SU-DHL-6 (cell line): ENCODE results near the gene C2CD2.

ENCODE experiments used
- H2AFZ ChIP-seq: fragments of 200-600 bp; sonication (generic); 2 replicates; pipeline ENCODE4 v1.6.1; 2014; ENCODE audit warnings: low read depth, mild to moderate bottlenecking, moderate library complexity, mixed read lengths, antibody characterized with exemption, low read length; ENCODE audit not compliant: severe bottlenecking
- H3F3A ChIP-seq: fragments of 200-600 bp; shearing (Covaris generic); 2 replicates; pipeline ENCODE4 v1.6.0; 2016; ENCODE audit warnings: antibody characterized with exemption, mild to moderate bottlenecking; ENCODE audit not compliant: insufficient read depth
- H3K27ac ChIP-seq: fragments of 200-600 bp; sonication (generic); 2 replicates; pipeline ENCODE4 v1.5.1; 2016; ENCODE audit warnings: low read depth, mild to moderate bottlenecking, low read length, moderate library complexity, mixed read lengths
- H3K27me3 ChIP-seq: fragments of 200-600 bp; sonication (generic), shearing (Covaris generic); 2 replicates; pipeline ENCODE4 v1.6.0; 2014; ENCODE audit warnings: mild to moderate bottlenecking, low read length
- H3K36me3 ChIP-seq: fragments of 200-600 bp; sonication (generic); 2 replicates; pipeline ENCODE4 v1.6.1; 2014; ENCODE audit warnings: mild to moderate bottlenecking, low read length, mixed read lengths
- H3K4me2 ChIP-seq: fragments of 300-600, 200-600 bp; shearing (Covaris generic), sonication (generic); 2 replicates; pipeline ENCODE4 v1.6.0; 2014; ENCODE audit warnings: low read length, low read depth, mild to moderate bottlenecking; ENCODE audit not compliant: poor library complexity, severe bottlenecking
- H3K4me3 ChIP-seq: fragments of 200-600 bp; sonication (generic); 2 replicates; pipeline ENCODE4 v1.5.1; 2014; ENCODE audit warnings: antibody characterized with exemption, low read length, mild to moderate bottlenecking, mixed read lengths; ENCODE audit not compliant: insufficient read depth, poor library complexity, severe bottlenecking
- H3K79me2 ChIP-seq: fragments of 200-600 bp; sonication (generic); 2 replicates; pipeline ENCODE4 v1.6.1; 2014; ENCODE audit warnings: mild to moderate bottlenecking, low read length, moderate library complexity; ENCODE audit not compliant: insufficient read depth
- H3K9ac ChIP-seq: fragments of 200-600 bp; sonication (generic); 2 replicates; pipeline ENCODE4 v1.7.0; 2014; ENCODE audit warnings: mild to moderate bottlenecking, low read length
- H3K9me2 ChIP-seq: fragments of 200-600 bp; sonication (generic); replicated peaks from 2 replicates; pipeline ENCODE4 v1.6.1; 2014; ENCODE audit warnings: low read length; ENCODE audit not compliant: insufficient read depth
- H3K9me3 ChIP-seq: fragments of 200-600 bp; sonication (generic); 2 replicates; pipeline ENCODE4 v1.6.1; 2014; ENCODE audit warnings: low read length, mixed read lengths; ENCODE audit not compliant: insufficient read depth
- H4K20me1 ChIP-seq: fragments of 200-600 bp; sonication (generic); 2 replicates; pipeline ENCODE4 v1.6.1; 2014; ENCODE audit warnings: low read depth, mild to moderate bottlenecking, antibody characterized with exemption, low read length, moderate library complexity, mixed read lengths
- EZH2phosphoT487 ChIP-seq: fragments of 200-600 bp; sonication (generic), shearing (Covaris generic); conservative IDR thresholded peaks from 2 replicates; pipeline ENCODE4 v1.6.1; 2018; ENCODE audit warnings: mild to moderate bottlenecking, antibody characterized with exemption, low read length, moderate library complexity, mixed read lengths
- TF ChIP-seq, protein P1 (sequence below): fragments of 200-600 bp; sonication (generic); IDR thresholded peaks from one replicate; pipeline ENCODE4 v1.5.1; 2017; ENCODE audit warnings: antibody characterized with exemption, mild to moderate bottlenecking, low read length, moderate library complexity; ENCODE audit not compliant: insufficient read depth, poor library complexity, severe bottlenecking

The C2CD2 gene

DNA sequence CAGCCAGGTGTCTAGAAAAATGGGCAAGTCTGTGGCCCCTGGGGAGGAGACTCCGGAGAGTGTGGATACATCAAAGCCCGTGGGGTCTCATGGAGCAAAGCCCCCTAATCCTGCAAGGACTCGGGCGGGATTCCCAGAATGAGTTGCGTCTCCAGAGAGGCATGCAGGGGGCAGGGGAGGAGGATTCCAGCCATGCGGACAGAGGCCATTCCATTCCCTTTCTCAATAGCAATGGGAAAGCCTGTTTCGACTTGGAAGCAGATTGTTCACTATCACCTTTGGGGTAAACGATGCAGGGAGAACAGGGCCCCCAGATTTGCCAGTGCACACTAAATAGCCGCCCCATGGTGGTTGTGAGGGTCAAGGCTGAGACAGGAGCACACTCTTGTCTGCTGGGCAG lies 59.3 kb downstream of the C2CD2 start:
- Histone ChIP-seq H2AFZ (no peak overlapping the region), H3K4me3 (no peak overlapping the region), H3K27ac (no peak overlapping the region), H3K9me2 (no peaks in the 10 kb centered on the region), H3K9ac (no peak overlapping the region), H3F3A (no peaks in the 10 kb centered on the region), H3K27me3 (no peaks in the 10 kb centered on the region), H3K4me2 (no peak overlapping the region), H3K36me3 (no peaks in the 10 kb centered on the region), H4K20me1 (no peaks in the 10 kb centered on the region), H3K9me3 (no peaks in the 10 kb centered on the region), H3K79me2 (no peaks in the 10 kb centered on the region)
- TF ChIP-seq EZH2phosphoT487, result no peak
- TF ChIP-seq, protein P1, sequence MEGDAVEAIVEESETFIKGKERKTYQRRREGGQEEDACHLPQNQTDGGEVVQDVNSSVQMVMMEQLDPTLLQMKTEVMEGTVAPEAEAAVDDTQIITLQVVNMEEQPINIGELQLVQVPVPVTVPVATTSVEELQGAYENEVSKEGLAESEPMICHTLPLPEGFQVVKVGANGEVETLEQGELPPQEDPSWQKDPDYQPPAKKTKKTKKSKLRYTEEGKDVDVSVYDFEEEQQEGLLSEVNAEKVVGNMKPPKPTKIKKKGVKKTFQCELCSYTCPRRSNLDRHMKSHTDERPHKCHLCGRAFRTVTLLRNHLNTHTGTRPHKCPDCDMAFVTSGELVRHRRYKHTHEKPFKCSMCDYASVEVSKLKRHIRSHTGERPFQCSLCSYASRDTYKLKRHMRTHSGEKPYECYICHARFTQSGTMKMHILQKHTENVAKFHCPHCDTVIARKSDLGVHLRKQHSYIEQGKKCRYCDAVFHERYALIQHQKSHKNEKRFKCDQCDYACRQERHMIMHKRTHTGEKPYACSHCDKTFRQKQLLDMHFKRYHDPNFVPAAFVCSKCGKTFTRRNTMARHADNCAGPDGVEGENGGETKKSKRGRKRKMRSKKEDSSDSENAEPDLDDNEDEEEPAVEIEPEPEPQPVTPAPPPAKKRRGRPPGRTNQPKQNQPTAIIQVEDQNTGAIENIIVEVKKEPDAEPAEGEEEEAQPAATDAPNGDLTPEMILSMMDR, result no peak

DNA sequence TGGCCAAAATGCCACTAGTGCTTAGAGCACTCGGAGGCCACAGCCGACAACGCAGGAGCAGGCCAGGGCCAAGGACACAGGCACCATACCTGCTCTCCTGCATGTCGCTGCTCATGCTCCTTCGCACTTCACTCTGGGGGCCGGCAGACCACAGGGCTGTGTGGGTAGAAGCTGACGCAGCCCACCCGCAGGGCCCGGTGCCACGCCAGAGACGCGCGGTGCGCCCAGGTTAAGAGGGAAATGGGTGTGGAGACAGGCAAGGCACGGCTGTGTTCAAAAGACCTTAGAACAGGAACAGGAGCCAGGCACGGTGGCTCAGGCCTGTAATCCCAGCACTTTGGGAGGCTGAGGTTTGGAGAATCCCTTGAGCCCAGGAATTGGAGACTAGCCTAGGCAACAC lies 61.1 kb downstream of the C2CD2 start:
- Histone ChIP-seq H2AFZ (no peak overlapping the region), H3K9me2 (no peaks in the 10 kb centered on the region), H3K36me3 (no peaks in the 10 kb centered on the region), H3K9ac (no peak overlapping the region), H3K9me3 (no peaks in the 10 kb centered on the region), H3K27ac (no peak overlapping the region), H3K79me2 (no peaks in the 10 kb centered on the region), H4K20me1 (no peaks in the 10 kb centered on the region), H3K27me3 (no peaks in the 10 kb centered on the region), H3K4me3 (no peak overlapping the region), H3F3A (no peaks in the 10 kb centered on the region), H3K4me2 (no peak overlapping the region)
- TF ChIP-seq, protein P1, result no peak
- no peak for TF ChIP-seq EZH2phosphoT487

- Histone ChIP-seq H3K4me2 (no peak overlapping the region), H4K20me1 (no peaks in the 10 kb centered on the region), H3K36me3 (no peaks in the 10 kb centered on the region), H3K79me2 (no peaks in the 10 kb centered on the region), H3K27me3 (no peaks in the 10 kb centered on the region), H2AFZ (no peak overlapping the region), H3K9me3 (no peaks in the 10 kb centered on the region), H3K27ac (no peak overlapping the region), H3K9me2 (no peaks in the 10 kb centered on the region), H3K4me3 (no peak overlapping the region), H3F3A (no peaks in the 10 kb centered on the region), H3K9ac (no peak overlapping the region)
- no peak for TF ChIP-seq EZH2phosphoT487
- TF ChIP-seq, protein P1, result no peak
These were observed 62.7 kb downstream of the C2CD2 start for GRCh38 chr21:41891132-41891531.
